Gastroesophageal sphincter (tissue), 4 donors: ENCODE measurements around the gene TICAM1. TPM values are rescaled to one million over a fixed set of nuclear protein-coding genes. Genes with fewer than 3 reads are reported as not detected.
A peak's percentile ranks its signal among the peaks of the same experiment; 100 is the strongest.

Experiments used
- ATAC-seq: fragments of 150-250 bp; one replicate; pipeline ENCODE4 v1.9.1; 2016; ENCODE audit warnings: mild to moderate bottlenecking, moderate library complexity
- H3K27ac ChIP-seq, 4 donors: fragments of 200-600 bp; sonication (generic) in 3 of 4; 1 replicate in 3 of 4; 2 replicates in 1 of 4; pipeline ENCODE4 v1.5.1; 2016 to 2019
- H3K27me3 ChIP-seq: fragments of 200-600 bp; sonication (generic); one replicate; pipeline ENCODE4 v1.5.1; 2019
- H3K36me3 ChIP-seq, 2 donors: fragments of 200-600 bp; sonication (generic); one replicate each; pipeline ENCODE4 v1.5.1; 2019; ENCODE audit warnings: control low read depth in 1 of 2
- H3K4me1 ChIP-seq, 3 donors: fragments of 200-600 bp; sonication (generic); 1 replicate in 2 of 3; 2 replicates in 1 of 3; pipeline ENCODE4 v1.5.1; 2016 to 2019; ENCODE audit warnings: control low read depth in 2 of 3
- H3K4me3 ChIP-seq, 2 donors: fragments of 200-600 bp; sonication (generic); one replicate each; pipeline ENCODE4 v1.5.1; 2019; ENCODE audit warnings: mild to moderate bottlenecking in 1 of 2, moderate library complexity in 1 of 2
- H3K9me3 ChIP-seq, 3 donors: fragments of 200-600 bp; sonication (generic); one replicate each; pipeline ENCODE4 v1.5.1; 2017 to 2019; ENCODE audit warnings: control low read depth in 2 of 3
- EP300 ChIP-seq: sonication (generic); formaldehyde crosslinking; IDR thresholded peaks from one replicate; pipeline ENCODE4 v1.6.1; 2017; ENCODE audit warnings: antibody characterized with exemption, mild to moderate bottlenecking
- POLR2A ChIP-seq, 2 donors: fragments of 450-650 bp; IDR thresholded peaks; one replicate each; pipeline ENCODE4 v1.6.1; 2017; ENCODE audit warnings: antibody characterized with exemption in 2 of 2, mild to moderate bottlenecking in 2 of 2, moderate library complexity in 1 of 2
- POLR2AphosphoS5 ChIP-seq: sonication (generic); formaldehyde crosslinking; IDR thresholded peaks from one replicate; pipeline ENCODE4 v1.6.1; 2017; ENCODE audit warnings: antibody characterized with exemption
- WGBS, 2 donors: methylation state at CpG; one replicate each; pipeline ENCODE4 v1.1.5; 2018; ENCODE audit warnings: low coverage in 1 of 2; 5-methylcytosine and 5-hydroxymethylcytosine counted together
- small RNA-seq, 4 donors: library from RNA; depleted of rRNA; stranded (forward); fragments of <200 nt; gene quantifications; one replicate each; pipeline ENCODE3, GENCODE V24; 2016
- total RNA-seq, 4 donors: library from RNA; depleted of rRNA; stranded (reverse); fragments of >200 nt; gene quantifications; one replicate each; pipeline ENCODE4 v1.1.0, GENCODE V29; 2016
- TF ChIP-seq, protein P1 (sequence below), 4 experiments: fragments of 200-600 bp in 2 of 4; fragments of 450-650 bp in 2 of 4; sonication (generic) in 1 of 4; IDR thresholded peaks; one replicate each; pipeline ENCODE4 v1.5.1; 2017 to 2019; ENCODE audit warnings: antibody characterized with exemption in 4 of 4, mild to moderate bottlenecking in 2 of 4, moderate library complexity in 2 of 4

Gene TICAM1
- total RNA-seq, 4 donors from 2014 or later: 3.6 to 7.9 (median 5.1) TPM

DNA sequence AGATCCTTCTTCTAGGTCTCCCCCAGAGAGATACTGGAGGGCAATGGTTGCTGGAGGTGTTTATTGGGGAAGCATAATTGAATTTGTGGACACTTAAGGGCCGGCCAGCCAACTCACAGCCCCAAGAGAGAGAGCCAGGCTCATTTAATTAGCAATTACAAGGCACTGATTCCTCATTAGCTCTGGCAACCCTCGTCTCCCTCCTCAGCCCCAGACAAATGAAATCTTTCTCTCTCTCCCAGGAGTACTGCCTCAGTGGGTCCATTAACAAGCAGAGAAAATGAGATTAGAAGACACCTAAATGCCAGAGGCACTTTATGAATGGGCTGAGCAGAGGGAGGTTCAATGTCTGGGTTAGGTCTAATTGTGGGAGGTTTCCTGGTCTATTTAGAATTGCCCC, 58.9 kb downstream of the TICAM1 start:
- no peak for ATAC-seq
- H3K9me3 ChIP-seq: no peaks in the 10 kb centered on the region
- no peaks in the 10 kb centered on the region for H3K4me1 ChIP-seq
- H3K27me3 ChIP-seq: peaks cover 39% of the 10 kb centered on the region
- TF ChIP-seq EP300 (no peak), POLR2AphosphoS5 (no peak), POLR2A (IDR thresholded peaks at IDR 0.05) (no peak)
- TF ChIP-seq, protein P1, sequence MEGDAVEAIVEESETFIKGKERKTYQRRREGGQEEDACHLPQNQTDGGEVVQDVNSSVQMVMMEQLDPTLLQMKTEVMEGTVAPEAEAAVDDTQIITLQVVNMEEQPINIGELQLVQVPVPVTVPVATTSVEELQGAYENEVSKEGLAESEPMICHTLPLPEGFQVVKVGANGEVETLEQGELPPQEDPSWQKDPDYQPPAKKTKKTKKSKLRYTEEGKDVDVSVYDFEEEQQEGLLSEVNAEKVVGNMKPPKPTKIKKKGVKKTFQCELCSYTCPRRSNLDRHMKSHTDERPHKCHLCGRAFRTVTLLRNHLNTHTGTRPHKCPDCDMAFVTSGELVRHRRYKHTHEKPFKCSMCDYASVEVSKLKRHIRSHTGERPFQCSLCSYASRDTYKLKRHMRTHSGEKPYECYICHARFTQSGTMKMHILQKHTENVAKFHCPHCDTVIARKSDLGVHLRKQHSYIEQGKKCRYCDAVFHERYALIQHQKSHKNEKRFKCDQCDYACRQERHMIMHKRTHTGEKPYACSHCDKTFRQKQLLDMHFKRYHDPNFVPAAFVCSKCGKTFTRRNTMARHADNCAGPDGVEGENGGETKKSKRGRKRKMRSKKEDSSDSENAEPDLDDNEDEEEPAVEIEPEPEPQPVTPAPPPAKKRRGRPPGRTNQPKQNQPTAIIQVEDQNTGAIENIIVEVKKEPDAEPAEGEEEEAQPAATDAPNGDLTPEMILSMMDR (IDR thresholded peaks at IDR 0.05): no peak
- no peak overlapping the region for H3K27ac ChIP-seq
- no peak overlapping the region for H3K4me3 ChIP-seq
- 42 to 44% methylated on average over 2 of the region's 2 CpGs for WGBS, 2 donors
- no peaks in the 10 kb centered on the region for H3K36me3 ChIP-seq

DNA sequence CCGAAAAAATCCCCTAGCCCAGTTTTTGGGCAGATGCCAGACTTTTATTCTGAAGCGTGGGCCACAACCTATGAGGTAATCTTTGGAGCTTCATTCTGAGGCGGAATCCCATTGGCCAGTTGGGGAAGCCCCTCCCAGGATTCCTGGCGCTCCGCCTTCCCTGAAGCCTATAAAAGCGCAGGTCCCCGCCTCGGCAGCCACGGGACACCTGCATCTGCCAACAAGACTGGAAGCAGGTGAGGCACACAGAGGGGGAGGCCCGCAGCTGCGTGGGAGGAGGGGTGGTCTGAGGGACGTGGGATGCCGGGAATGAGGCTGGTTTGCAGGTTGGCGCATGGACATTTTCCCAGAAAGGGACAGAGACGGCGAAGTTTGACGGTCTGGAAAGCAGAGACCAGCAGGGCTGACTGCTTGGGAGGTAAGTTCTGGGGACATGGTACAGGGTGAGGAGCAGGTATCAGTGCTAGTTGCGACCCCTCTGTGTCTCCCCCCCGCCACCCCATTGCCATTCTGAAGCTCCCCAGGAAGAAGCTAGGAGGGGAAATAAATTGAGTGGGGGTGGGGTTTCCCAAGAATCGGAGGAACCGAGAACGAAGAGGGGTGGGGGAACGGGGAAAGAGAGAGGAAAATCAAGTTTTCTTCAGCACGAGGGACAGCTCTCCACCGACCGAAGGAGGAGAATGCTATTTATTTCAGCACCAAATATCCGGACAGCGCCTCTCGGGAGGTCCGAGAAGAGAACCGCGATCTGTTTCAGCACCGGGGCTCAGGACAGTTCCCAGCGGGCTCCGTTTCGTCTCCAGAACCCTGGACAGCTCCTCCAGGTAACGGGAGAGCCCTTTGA, 62.4 kb downstream of the TICAM1 start:
- no peaks in the 10 kb centered on the region for H3K36me3 ChIP-seq
- no peak overlapping the region for H3K27ac ChIP-seq
- H3K4me3 ChIP-seq: no peak overlapping the region
- peaks cover 17% of the 10 kb centered on the region for H3K27me3 ChIP-seq
- no peaks in the 10 kb centered on the region for H3K9me3 ChIP-seq
- TF ChIP-seq, protein P1 (IDR thresholded peaks at IDR 0.05): no peak
- no peak for TF ChIP-seq EP300
- TF ChIP-seq POLR2AphosphoS5: no peak
- no peak for TF ChIP-seq POLR2A (IDR thresholded peaks at IDR 0.05)
- WGBS, 2 donors: 5 to 7% methylated on average over 18 to 26 of the region's 37 CpGs
- H3K4me1 ChIP-seq: no peaks in the 10 kb centered on the region
- peak; percentile 81 for ATAC-seq

Small RNA genes within 50 kb of the gene (small RNA-seq; reads per million reads assigned to genes)
- 0 to 0.49 (median 0) reads per million in 4 donors for gene MIR7-3

Other genes with a start within 250 kb of the TICAM1 start
- 10 to 100 TPM in 1 of 4 donors, 1 to 10 TPM in 3; 5.8 to 16.4 (median 7.0) TPM for gene TNFAIP8L1, start 192.2 kb downstream of the TICAM1 start, total RNA-seq
- 10 to 100 TPM; 20.5 to 44.6 (median 30.1) TPM for gene MYDGF, start 161.4 kb downstream of the TICAM1 start, total RNA-seq
- gene DPP9, start 107.9 kb downstream of the TICAM1 start, total RNA-seq: 10 to 100 TPM; 35.0 to 82.1 (median 42.0) TPM
- gene FEM1A, start 40.0 kb downstream of the TICAM1 start, total RNA-seq: 10 to 100 TPM; 14.1 to 23.9 (median 15.3) TPM
- gene PLIN3, start 36.0 kb upstream of the TICAM1 start, total RNA-seq: 10 to 100 TPM; 18.5 to 66.3 (median 34.7) TPM
- 1 to 10 TPM in 1 of 4 donors, not detected in 3; 1.1 TPM for gene ARRDC5, start 71.2 kb upstream of the TICAM1 start, total RNA-seq
- gene UHRF1, start 77.8 kb upstream of the TICAM1 start, total RNA-seq: 1 to 10 TPM in 1 of 4 donors, under 1 TPM in 3; 0.58 to 1.4 (median 0.73) TPM
- gene KDM4B, start 137.4 kb upstream of the TICAM1 start, total RNA-seq: 10 to 100 TPM; 29.2 to 43.8 (median 38.7) TPM